ENCODE data around the gene UROC1. TPM values are rescaled to one million over a fixed set of nuclear protein-coding genes. Genes with fewer than 3 reads are reported as not detected.

Gene UROC1
- total and polyA plus RNA-seq, 2 of the 13 experiments (the other 11 are each of a cell fraction or from before 2014, with no cell fraction given), result 0.71 to 1.3 TPM

DNA sequence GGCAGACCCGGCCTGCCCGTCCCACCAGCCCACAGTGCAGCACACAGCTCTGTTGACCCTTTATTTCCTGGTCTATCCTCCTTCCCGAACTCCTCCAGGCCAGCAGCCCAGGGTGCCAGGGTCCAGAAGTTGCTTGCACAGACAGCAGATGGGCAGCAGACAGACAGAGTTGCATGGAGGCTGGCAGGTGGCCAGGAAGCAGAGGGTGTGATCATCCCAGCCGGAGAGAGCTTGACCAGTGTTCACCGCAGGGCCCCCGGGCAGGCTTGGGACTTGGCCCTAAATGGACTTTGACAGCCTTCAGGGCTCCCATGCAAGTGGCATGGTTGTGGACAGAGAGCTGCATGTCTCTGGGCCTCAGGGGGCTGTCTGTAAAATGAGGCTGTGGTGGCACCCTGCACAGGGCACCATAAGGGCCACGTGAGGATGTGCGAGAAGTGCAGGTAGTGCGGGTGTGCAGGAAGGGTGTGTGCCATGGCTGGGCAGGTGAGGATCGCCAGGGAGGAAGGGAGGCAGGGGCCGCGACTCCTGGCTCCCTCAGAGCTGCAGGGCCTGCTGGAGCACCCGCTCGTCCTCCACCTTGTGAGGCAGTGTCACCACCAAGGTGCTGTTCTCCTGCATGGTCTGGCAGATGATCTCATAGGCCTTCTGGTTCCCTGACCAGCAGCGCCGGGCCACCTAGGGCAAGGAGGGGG is 35.6 kb downstream of the UROC1 start (continued):
- TF ChIP-seq, protein P1, sequence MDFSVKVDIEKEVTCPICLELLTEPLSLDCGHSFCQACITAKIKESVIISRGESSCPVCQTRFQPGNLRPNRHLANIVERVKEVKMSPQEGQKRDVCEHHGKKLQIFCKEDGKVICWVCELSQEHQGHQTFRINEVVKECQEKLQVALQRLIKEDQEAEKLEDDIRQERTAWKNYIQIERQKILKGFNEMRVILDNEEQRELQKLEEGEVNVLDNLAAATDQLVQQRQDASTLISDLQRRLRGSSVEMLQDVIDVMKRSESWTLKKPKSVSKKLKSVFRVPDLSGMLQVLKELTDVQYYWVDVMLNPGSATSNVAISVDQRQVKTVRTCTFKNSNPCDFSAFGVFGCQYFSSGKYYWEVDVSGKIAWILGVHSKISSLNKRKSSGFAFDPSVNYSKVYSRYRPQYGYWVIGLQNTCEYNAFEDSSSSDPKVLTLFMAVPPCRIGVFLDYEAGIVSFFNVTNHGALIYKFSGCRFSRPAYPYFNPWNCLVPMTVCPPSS (IDR thresholded peaks at IDR 0.05), result no peak
- TF ChIP-seq MBD4 (IDR thresholded peaks at IDR 0.05; ENCODE audit: borderline replicate concordance, low read length) (no peak), ZNF430 (CRISPR knock-in tag; IDR thresholded peaks at IDR 0.05) (no peak), ZNF644 (CRISPR knock-in tag; IDR thresholded peaks at IDR 0.05; ENCODE audit: low read depth) (0 out of 2 replicates have a peak, but pooled peaks have one; percentile 18), SCMH1 (CRISPR knock-in tag; IDR thresholded peaks at IDR 0.05; ENCODE audit: borderline replicate concordance) (no peak), ZBTB14 (CRISPR knock-in tag; IDR thresholded peaks at IDR 0.05) (no peak), ZNF225 (CRISPR knock-in tag; IDR thresholded peaks at IDR 0.05) (no peak), ZNF256 (CRISPR knock-in tag; conservative IDR thresholded peaks at IDR 0.05) (no peak), RORA (CRISPR knock-in tag; IDR thresholded peaks at IDR 0.05) (no peak), BCLAF1 (IDR thresholded peaks at IDR 0.05) (no peak), ZNF263 (CRISPR knock-in tag; IDR thresholded peaks at IDR 0.05) (peak; percentile 89), BRCA1 (CRISPR knock-in tag; IDR thresholded peaks at IDR 0.05) (no peak), MAX (IDR thresholded peaks at IDR 0.05) (peak; percentile 29; the same call in 1 of the 2 replicates), ATM (IDR thresholded peaks at IDR 0.05; ENCODE audit: borderline replicate concordance) (no peak), HOXA9 (CRISPR knock-in tag; IDR thresholded peaks at IDR 0.05; ENCODE audit: borderline replicate concordance) (no peak)
- TF ChIP-seq, protein P2, sequence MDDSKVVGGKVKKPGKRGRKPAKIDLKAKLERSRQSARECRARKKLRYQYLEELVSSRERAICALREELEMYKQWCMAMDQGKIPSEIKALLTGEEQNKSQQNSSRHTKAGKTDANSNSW (CRISPR knock-in tag; IDR thresholded peaks at IDR 0.05; ENCODE audit: borderline replicate concordance), result no peak
- TF ChIP-seq, protein P3, sequence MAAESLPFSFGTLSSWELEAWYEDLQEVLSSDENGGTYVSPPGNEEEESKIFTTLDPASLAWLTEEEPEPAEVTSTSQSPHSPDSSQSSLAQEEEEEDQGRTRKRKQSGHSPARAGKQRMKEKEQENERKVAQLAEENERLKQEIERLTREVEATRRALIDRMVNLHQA (CRISPR knock-in tag; IDR thresholded peaks at IDR 0.05), result no peak
- TF ChIP-seq, protein P4, sequence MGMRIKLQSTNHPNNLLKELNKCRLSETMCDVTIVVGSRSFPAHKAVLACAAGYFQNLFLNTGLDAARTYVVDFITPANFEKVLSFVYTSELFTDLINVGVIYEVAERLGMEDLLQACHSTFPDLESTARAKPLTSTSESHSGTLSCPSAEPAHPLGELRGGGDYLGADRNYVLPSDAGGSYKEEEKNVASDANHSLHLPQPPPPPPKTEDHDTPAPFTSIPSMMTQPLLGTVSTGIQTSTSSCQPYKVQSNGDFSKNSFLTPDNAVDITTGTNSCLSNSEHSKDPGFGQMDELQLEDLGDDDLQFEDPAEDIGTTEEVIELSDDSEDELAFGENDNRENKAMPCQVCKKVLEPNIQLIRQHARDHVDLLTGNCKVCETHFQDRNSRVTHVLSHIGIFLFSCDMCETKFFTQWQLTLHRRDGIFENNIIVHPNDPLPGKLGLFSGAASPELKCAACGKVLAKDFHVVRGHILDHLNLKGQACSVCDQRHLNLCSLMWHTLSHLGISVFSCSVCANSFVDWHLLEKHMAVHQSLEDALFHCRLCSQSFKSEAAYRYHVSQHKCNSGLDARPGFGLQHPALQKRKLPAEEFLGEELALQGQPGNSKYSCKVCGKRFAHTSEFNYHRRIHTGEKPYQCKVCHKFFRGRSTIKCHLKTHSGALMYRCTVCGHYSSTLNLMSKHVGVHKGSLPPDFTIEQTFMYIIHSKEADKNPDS (CRISPR knock-in tag; IDR thresholded peaks at IDR 0.05), result no peak
